OCI-LY3 (cell line): ENCODE data around the gene TBC1D13.

ENCODE experiments used
- EZH2phosphoT487 ChIP-seq: fragments of 200-600 bp; shearing (Covaris generic); IDR thresholded peaks from 2 replicates; pipeline ENCODE4 v1.6.1; 2018; ENCODE audit warnings: antibody characterized with exemption, mixed run types, low read depth
- TF ChIP-seq, protein P1 (sequence below): fragments of 200-600, 300-600 bp; sonication (generic); IDR thresholded peaks from 2 replicates; pipeline ENCODE4 v1.5.1; 2014; ENCODE audit warnings: antibody characterized with exemption, low read length, low read depth

GRCh38 chr9:128847803-128848202 lies 60.8 kb downstream of the TBC1D13 start:
- TF ChIP-seq, protein P1, sequence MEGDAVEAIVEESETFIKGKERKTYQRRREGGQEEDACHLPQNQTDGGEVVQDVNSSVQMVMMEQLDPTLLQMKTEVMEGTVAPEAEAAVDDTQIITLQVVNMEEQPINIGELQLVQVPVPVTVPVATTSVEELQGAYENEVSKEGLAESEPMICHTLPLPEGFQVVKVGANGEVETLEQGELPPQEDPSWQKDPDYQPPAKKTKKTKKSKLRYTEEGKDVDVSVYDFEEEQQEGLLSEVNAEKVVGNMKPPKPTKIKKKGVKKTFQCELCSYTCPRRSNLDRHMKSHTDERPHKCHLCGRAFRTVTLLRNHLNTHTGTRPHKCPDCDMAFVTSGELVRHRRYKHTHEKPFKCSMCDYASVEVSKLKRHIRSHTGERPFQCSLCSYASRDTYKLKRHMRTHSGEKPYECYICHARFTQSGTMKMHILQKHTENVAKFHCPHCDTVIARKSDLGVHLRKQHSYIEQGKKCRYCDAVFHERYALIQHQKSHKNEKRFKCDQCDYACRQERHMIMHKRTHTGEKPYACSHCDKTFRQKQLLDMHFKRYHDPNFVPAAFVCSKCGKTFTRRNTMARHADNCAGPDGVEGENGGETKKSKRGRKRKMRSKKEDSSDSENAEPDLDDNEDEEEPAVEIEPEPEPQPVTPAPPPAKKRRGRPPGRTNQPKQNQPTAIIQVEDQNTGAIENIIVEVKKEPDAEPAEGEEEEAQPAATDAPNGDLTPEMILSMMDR, result no peak
- TF ChIP-seq EZH2phosphoT487, result no peak
